GM21737 (cell line): ENCODE results near the gene NUP50.
"Not testable (repeated sequence)": the region's sequence is repeated elsewhere in the genome, so short reads cannot be mapped to it uniquely, and the experiment has no call there.

Experiments
- ATAC-seq: cut with Tn5 transposase; IDR thresholded peaks from one replicate; pipeline ENCODE4 v1.9.1; 2021; ENCODE audit warnings: mild to moderate bottlenecking, moderate library complexity; ENCODE audit not compliant: unreplicated experiment

Gene NUP50

DNA sequence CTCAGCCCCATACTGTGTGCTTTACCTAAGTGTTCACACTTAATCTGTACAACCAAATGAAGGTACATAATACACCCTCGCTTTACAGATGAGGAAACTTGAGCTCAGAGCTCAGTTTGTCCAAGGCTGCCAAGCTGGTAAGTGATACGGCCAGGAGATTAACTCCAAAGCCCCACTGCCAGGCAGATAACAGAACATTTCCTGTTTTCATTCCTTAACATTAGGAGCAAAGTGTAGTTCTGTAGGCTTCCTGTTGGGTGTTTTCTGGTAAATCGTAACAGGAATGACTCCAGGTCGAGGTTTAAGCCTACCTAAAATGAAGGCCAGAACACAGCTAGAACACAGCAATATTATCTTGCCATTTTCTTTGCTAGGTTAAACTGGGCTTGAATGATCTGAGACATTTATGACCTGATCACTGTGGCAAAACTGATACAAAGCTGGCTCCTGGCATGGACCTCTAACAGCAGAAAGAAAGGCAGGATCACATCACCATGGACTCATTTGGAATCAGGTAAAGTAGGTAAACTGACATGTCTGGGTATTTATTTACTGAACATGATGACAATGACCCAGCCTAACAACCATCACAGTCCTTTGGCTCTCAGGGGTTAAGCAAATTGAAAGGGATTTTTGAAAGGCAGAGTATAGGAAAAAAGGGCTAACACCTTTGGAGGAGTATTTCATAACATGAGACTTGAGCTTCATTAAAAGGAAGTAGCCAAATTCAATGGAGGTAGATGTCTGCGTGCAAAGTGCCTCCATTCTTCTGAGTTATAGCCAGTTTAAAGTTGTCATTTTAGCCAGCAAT lies 3.9 kb upstream of the NUP50 start:
- ATAC-seq = no peak

DNA sequence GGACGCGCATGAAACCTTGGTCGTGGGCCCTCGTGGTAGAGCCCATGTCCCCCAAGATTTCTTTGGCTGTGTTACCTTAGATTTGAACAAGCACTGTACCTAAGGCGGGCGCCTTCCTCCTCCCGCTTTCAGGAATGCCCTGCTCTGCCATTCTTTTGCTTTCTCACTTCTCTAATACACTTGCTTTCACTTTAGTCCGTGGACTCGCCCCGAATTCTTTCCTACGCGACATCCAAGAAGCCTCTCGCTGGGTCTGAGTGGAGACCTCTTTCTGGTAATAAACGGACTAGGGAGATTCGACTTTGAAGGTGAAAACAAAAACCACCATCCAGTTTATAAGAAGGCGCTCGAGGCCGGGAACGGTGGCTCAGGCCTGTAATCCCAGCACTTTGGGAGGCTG lies 1.2 kb upstream of the NUP50 start:
- ATAC-seq = no peak

DNA sequence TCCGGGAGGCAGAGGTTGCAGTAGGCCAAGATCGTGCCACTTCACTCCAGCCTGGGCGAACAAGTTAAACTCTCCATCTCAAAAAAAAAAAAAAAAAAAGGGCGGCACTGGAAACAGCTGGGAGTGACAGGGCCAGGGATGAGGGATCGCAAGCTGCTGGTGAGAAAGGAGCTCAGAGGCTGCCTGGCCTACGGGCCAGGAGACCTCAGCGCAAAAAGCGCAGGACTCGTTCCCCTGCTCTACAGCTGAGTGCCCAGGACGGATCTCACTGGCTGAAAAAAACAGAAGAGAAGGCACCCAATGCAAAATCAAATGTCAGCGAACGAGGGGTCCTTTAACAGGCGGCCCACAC lies 650 bp upstream of the NUP50 start:
- ATAC-seq = no peak

- peak; percentile 34 for ATAC-seq
These were observed 754 bp downstream of the NUP50 start for GRCh38 chr22:45164270-45165088.

- ATAC-seq = no peak
These were observed 3.2 kb downstream of the NUP50 start for GRCh38 chr22:45166932-45167331.

DNA sequence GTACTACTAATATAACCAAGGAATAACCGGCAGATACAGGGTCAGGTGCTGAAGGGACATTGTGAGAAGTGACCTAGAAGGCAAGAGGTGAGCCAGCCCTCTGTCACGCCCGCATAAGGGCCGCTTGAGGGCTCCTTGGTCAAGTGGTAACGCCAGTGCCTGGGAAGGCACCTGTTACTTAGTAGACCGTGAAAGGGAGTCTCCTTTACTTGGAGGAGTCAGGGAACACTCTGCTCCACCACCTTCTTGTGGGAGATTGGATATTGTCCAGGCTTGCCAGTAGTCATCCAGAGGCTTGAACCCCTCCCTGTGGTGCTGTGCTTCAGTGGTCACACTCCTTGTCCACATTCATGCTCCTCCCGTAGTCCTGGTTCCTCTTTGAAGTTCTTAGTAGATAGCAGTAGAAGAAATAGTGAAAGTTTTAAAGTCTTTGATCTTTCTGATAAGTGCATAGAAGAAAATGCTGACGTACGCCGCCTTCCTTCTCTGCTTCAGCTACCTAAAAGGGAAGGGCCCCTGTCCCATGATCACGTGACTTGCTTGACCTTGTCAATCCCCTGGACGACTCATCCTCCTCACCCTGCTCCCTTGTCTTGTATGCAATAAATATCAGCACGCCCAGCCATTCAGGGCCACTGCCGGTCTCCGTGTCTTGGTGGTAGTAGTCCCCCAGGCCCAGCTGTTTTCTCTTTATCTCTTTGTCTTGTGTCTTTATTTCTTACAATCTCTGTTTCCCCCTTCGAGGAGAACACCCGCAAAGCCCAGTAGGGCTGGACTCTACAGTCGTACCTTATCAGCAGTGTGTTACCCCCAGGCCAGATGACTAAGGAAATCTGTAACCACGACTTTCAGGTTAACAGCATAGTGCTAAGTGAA lies 6.1 kb downstream of the NUP50 start:
- ATAC-seq = no peak

DNA sequence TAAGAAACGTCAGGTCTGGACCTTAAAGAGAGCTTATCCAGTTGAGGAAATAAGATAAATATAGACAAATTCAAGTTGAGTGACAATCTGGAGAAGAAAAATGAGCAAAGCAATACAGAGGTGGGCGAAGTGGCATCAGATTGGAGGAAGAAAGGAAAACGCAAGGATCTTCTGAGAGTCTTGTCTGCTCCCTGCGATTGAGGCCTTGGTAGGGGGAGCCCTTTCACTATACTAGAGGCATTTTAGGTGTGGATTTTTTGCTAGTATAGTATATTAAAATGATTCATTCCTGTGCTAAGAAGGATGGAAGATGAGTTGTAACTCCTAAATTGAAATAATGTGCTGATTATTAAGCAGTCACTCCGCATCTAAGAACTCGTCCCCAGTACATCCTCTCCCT lies 8.1 kb downstream of the NUP50 start:
- ATAC-seq = no peak

- ATAC-seq = no peak
These were observed 9.3 kb downstream of the NUP50 start for GRCh38 chr22:45172881-45173585.

GRCh38 chr22:45179276-45180049 lies 15.7 kb downstream of the NUP50 start:
- no peak for ATAC-seq

DNA sequence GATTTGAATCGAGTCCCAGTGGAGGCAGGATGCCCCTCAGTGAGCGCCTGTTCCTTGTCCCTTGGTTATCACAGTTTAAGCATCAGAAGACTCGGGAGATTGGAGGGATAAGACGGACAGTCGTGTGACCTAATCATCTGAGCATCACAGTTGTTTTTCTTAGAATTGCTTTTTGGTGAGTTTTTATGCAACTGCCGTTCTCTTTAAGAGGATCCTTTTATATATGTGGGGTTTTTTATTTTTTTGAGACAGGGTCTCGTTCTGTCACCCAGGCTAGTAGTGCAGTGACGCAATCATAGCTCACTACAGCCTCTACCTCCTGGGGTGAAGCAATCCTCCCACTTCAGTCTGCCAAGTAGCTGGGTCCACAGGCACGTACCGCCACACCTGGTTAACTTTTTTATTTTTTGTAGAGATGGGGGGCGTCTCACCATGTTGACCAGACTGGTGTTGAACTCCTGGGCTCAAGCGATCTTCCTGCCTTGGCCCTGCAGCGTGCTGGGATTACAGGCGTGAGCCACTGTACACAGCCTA lies 16.5 kb downstream of the NUP50 start:
- ATAC-seq = no peak

DNA sequence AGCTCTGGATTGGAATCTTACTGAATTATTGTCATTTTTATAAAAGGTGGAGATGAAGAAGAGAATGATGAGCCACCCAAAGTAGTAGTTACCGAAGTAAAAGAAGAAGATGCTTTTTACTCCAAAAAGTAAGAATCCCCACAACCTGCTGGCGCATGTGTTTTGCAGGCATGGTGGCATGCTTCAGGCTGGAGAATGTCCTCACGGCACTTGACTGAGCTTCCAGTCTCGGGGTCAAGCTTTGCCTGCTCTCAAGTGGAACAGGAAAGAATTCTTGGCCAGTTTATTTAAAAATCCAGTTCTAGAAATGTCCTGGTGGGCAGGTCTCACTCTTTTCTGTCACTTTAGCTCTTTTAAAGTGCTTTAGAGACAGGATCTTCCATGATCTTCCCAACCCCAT lies 17.5 kb downstream of the NUP50 start:
- no peak for ATAC-seq

DNA sequence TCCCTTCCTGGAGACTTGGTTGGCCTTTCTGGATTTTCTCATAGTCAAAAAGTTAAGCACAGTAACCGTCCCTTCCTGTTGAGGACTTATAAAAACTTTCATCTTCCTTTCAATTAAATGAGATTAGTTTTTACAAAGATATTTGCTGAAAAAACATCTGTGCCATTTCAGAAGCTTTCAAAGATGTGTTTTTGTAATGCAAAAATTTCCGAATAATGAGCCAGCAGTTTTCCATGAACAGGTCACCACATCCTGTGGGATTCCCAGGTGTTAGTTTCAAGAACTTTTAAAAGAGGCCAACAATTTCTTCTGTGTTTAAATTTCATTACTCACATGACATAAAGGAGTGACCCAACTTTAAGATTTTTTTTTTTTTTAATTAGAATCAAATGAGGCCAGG lies 18.0 kb downstream of the NUP50 start:
- ATAC-seq = no peak

DNA sequence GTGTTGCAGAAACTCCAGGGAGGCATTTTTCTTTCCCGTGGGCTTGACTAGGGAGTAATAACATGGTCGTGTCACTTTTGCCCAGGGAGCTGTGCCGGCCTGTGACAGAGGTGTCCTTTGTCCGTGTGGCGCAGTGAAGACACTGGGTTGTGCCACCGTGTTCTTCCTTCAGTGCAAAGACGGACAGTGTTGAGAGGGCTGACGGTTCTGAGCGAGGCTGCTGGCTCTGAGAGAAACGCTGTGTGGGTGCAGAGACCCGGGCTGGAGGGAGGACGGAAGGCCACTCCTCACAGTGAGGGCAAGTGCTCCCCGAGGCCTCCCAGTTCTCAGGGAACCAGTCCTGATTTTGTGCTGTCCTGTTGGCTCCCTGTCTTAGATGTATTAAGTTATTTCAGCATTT lies 20.2 kb downstream of the NUP50 start:
- ATAC-seq = no peak

DNA sequence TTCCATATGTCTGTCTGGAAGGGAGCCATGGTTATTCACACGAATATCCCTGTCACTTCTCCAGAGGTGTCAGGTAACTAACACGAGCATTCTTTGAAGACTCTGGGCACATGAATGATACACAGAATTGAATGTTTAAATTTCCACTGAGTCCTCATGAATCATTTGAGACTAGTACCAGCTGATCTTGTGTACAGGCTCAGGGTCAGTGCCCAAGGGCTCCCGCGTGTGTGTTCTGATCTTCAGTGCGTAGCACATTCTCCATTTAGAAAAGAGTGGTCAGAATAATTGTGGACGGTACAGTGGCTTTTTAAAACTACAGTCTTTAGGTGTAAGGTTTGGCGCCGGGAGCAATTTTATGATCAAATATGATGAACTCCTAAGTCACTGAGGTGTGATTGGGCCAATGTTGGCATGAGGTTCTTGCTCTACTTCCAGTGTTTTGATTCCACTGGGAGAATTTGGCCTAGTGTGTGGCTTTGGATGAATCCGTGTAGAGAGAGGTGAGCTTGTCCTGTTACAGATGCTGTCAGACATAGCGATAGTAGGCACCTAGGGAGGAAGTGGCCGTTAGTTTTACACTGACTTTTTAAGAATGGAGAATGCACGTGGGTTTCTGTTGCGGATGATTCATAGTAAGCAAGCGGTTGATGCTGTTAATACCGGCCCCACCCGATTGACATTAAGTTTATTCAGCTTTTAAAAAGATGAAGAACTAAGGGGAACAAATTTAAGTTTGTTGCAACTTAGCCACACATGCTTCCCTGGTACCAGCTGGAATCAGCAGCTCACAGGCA lies 22.2 kb downstream of the NUP50 start:
- no peak for ATAC-seq

GRCh38 chr22:45187891-45188290 lies 24.2 kb downstream of the NUP50 start:
- ATAC-seq = no peak

- ATAC-seq = no peak
These were observed 25.1 kb downstream of the NUP50 start for GRCh38 chr22:45188779-45189178.

DNA sequence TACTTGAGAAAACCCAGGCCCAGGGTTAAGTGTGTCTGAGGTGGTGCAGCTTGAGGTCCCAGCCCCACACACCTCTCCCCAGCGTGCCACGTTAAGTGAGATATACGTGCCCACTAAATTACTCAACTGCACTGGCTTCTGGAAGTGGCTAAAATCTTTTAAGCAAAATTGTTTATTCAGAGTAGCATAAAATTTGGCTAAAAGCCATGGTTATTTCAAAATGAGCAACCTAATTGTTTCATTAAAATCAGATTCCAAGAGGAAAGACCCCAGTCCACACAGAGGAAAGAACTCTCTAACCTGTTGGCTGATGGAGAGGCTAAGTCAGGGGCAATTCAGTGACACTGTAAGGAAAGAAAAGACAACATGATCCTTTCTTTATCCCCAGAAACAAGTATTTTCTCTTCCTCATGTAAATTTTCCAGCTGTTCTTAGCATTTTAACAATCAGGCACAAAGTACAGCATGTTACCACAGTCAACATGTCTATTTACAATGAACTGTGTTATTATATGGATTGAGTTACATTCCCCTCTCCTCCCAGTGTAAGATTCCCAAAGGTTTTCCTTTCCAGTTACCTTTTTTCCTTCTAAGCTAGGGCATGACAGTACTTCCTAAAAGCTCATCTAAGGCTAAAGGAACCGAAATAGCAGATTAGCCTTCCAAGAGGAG lies 26.6 kb downstream of the NUP50 start:
- no peak for ATAC-seq

GRCh38 chr22:45191746-45192145 lies 28.0 kb downstream of the NUP50 start:
- ATAC-seq = not testable (repeated sequence)
